ACC112 (cell line): ENCODE data around the gene IRF2.
A peak's percentile ranks its signal among the peaks of the same experiment; 100 is the strongest.

Experiments
- H2AFZ ChIP-seq: fragments of 200-600 bp; sonication (generic); one replicate; pipeline ENCODE4 v1.6.0; 2017; ENCODE audit warnings: antibody characterized with exemption, low read length; ENCODE audit not compliant: unreplicated experiment
- H3K27ac ChIP-seq: fragments of 200-600 bp; sonication (generic); 2 replicates; pipeline ENCODE4 v1.5.1; 2014; ENCODE audit warnings: low read depth, mild to moderate bottlenecking, antibody characterized with exemption, low read length, moderate library complexity
- H3K27me3 ChIP-seq: fragments of 200-600 bp; sonication (generic); 2 replicates; pipeline ENCODE4 v1.6.1; 2014; ENCODE audit warnings: mild to moderate bottlenecking, antibody characterized with exemption, low read length, moderate library complexity, mixed read lengths; ENCODE audit not compliant: insufficient read depth
- H3K36me3 ChIP-seq: fragments of 200-600 bp; sonication (generic); 2 replicates; pipeline ENCODE4 v1.6.1; 2016; ENCODE audit warnings: mild to moderate bottlenecking, antibody characterized with exemption, low read length, moderate library complexity, mixed read lengths; ENCODE audit not compliant: insufficient read depth
- H3K4me1 ChIP-seq: fragments of 200-600 bp; sonication (generic); one replicate; pipeline ENCODE4 v1.6.1; 2016; ENCODE audit warnings: low read length, mixed read lengths; ENCODE audit not compliant: insufficient read depth, unreplicated experiment, control insufficient read depth
- H3K4me3 ChIP-seq: fragments of 200-600 bp; sonication (generic); 2 replicates; pipeline ENCODE4 v1.5.1; 2014; ENCODE audit warnings: mild to moderate bottlenecking, low read depth, low read length
- H3K79me2 ChIP-seq: fragments of 200-600 bp; sonication (generic); one replicate; pipeline ENCODE4 v1.6.0; 2016; ENCODE audit warnings: low read length; ENCODE audit not compliant: control insufficient read depth, unreplicated experiment, insufficient read depth

Gene IRF2

DNA sequence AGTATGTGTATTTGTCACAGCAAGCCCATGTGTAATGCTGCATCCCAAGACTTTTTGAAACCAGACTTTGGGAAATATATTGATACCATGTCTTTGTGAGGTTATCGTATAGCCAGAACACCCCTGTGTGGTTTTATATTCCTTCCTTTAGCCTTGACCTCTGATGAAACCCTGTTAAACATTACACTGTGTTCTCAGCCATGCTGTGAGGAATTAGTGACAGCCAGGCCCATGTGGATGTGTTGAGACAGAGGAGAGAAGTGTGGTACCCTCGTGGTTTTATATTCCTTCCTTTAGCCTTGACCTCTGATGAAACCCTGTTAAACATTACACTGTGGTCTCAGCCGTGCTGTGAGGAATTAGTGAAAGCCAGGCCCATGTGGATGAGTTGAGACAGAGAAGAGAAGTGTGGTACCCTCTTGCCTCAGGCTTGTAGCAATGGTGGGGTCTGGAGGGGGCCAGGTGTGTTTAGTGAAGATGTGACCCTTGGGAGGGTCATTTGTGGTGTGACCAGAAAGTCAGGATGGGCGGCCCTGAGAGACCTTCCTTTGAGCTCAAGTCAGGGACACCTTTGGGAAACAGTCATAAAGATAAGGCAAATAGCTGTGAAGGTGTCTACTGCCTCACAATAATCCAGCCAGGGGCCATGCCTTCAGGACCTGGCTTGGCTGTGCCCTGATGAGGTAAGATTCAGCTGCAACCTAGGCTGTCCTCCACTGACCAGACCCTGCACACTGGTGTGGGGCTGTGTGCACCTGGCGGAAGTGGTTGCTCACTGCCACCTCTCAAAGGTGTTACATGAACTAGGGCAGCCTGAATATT lies 110.0 kb downstream of the IRF2 start:
- Histone ChIP-seq H3K36me3 (no peaks in the 10 kb centered on the region), H3K27ac (no peak overlapping the region), H3K4me3 (no peak overlapping the region), H3K79me2 (no peaks in the 10 kb centered on the region), H3K27me3 (no peaks in the 10 kb centered on the region), H2AFZ (no peak overlapping the region), H3K4me1 (no peaks in the 10 kb centered on the region)

DNA sequence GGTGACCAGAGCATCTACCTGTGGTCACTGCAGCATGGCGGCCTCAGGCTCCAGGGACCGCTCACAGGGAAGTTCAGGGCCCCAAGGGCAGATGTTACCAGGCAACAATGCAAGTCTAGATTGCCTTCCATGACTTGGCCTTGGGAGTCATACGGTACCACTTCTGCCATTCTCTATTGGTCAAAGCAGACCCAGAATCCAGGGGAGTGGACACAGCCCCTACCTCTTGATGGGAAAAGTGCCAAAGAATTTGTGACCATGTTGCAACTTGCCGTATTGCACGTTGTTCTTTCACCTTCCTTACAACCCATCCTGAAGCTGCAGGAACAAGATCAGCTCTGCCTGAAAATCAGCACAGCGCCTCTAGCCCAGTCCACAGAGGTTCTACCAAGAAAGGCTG lies 111.1 kb downstream of the IRF2 start:
- Histone ChIP-seq H3K4me3 (no peak overlapping the region), H3K36me3 (no peaks in the 10 kb centered on the region), H2AFZ (no peak overlapping the region), H3K27ac (no peak overlapping the region), H3K79me2 (no peaks in the 10 kb centered on the region), H3K4me1 (no peaks in the 10 kb centered on the region), H3K27me3 (no peaks in the 10 kb centered on the region)

DNA sequence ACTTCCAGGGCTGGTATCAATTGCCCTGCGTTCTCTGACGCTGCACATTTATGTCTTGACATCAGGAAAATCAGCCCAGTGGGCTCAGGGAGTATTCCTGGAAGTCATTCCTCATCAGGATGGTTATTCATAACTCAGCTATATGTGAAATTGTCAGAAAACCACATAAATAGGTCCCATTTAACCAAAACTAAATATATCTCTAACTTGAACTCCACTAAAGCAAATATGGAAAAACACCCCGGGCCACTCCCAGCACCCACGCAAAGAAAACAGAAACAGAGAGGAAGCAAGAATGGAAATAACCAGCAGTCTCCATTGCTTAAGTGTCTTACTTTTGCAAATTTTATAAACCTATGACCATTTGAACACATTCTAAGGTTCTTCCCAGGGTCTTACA lies 112.0 kb downstream of the IRF2 start:
- Histone ChIP-seq H3K27ac (no peak overlapping the region), H3K27me3 (no peaks in the 10 kb centered on the region), H3K4me1 (no peaks in the 10 kb centered on the region)

DNA sequence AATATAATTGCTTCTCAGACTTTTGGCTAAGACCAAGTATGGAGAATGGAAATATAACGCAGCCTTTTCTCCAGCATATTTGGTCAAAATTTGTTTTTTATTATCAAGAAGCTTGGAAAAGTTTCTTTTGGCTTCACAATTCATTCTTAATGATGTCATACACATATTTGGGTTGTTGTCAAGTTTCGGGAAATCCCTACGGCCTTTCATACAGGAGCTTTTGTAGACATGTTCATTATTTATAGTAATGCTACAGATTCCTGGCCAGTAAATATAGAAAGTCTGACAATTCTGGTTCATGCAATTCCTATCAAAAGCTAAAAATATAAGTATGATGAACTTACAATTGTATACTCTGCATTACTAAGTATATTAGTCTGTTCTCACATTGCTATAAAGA lies 112.9 kb downstream of the IRF2 start:
- no peaks in the 10 kb centered on the region for H3K79me2 ChIP-seq
- H2AFZ ChIP-seq = no peak overlapping the region
- H3K27ac ChIP-seq = no peak overlapping the region
- H3K4me1 ChIP-seq = no peaks in the 10 kb centered on the region
- no peaks in the 10 kb centered on the region for H3K36me3 ChIP-seq
- H3K4me3 ChIP-seq = no peak overlapping the region
- no peaks in the 10 kb centered on the region for H3K27me3 ChIP-seq

More for the DNA sequence above, 112.0 kb downstream of the IRF2 start:
- H3K4me3 ChIP-seq = no peak overlapping the region
- no peaks in the 10 kb centered on the region for H3K79me2 ChIP-seq
- no peak overlapping the region for H2AFZ ChIP-seq
- no peaks in the 10 kb centered on the region for H3K36me3 ChIP-seq

DNA sequence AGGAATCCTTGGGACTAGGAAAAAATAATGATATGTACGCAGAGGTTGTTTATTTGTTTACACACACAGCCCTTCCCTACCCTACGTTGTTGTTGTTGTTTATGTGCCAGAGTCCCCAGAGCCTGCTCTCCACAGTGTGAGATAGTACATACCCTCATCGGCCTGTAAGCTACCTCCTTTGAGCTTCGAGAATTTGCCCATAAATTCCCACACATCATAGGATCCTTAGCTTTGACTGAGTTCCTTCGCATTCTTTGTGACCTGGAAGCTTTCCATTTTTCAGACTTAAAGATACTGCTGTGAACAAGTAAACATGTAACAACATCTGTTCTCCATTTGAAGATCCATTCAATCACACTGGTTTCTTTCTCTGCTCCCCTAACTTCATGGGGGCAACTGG lies 114.5 kb downstream of the IRF2 start:
- no peak overlapping the region for H3K27ac ChIP-seq
- no peaks in the 10 kb centered on the region for H3K79me2 ChIP-seq
- H3K36me3 ChIP-seq = no peaks in the 10 kb centered on the region
- H2AFZ ChIP-seq = no peak overlapping the region
- H3K27me3 ChIP-seq = no peaks in the 10 kb centered on the region
- H3K4me3 ChIP-seq = no peak overlapping the region
- H3K4me1 ChIP-seq = peaks cover 8% of the 10 kb centered on the region

DNA sequence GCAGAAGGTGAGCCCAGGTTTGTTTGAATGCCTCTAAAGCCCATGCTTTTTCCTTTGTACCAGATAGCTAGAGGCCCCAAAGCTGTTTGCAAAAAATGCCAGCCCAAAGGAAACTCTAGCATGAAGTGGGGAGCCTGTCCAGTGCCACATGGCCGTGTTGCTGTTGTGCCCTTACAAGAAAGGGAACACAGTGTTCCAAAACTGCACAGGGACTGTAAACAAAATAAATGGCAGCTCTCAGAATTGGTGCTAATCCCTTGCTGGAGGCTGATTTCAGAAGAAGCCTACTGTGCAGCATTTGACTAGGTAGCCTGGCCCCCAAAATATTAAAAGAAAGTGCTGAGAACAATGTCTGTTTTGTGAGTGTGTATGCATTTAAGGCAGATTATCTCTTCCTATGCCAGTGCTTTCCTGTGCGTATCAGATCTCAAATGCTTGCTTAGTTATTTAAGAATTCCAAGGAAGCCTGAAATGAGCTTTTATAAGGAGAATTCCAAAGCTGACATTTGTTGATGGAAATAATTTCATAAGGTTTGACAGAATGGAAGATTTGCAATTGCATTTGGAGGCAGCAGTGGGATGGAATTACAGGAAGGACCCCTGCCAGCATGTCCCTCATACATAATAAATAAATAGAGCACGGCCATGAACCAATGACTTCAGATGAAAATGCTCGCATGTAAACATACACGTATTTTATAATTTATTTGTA lies 115.7 kb downstream of the IRF2 start:
- Histone ChIP-seq H3K27me3 (no peaks in the 10 kb centered on the region), H3K27ac (no peak overlapping the region), H3K36me3 (no peaks in the 10 kb centered on the region), H2AFZ (no peak overlapping the region), H3K79me2 (no peaks in the 10 kb centered on the region), H3K4me3 (no peak overlapping the region), H3K4me1 (peaks cover 11% of the 10 kb centered on the region)

DNA sequence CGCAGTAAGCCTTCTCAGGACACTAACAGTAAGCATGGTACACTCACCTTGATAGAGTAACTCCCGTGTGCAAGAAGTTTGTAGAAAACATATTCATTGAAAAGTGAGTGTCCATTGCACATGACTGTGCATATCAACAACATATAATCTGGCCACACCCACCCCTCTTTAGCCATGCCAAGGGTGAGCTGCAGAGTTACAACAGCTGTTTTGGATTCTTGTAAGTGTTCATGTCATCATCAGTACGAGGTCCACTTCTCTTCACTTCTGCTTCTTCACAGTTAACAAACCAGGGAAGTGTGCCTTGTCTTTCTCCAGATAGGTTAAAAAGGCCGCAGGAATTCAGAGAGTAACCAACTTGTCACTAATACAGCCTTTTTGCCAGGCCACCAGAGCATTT lies 116.6 kb downstream of the IRF2 start:
- Histone ChIP-seq H2AFZ (no peak overlapping the region), H3K79me2 (no peaks in the 10 kb centered on the region), H3K4me1 (peaks cover 11% of the 10 kb centered on the region), H3K36me3 (no peaks in the 10 kb centered on the region), H3K27ac (no peak overlapping the region), H3K27me3 (no peaks in the 10 kb centered on the region), H3K4me3 (no peak overlapping the region)

DNA sequence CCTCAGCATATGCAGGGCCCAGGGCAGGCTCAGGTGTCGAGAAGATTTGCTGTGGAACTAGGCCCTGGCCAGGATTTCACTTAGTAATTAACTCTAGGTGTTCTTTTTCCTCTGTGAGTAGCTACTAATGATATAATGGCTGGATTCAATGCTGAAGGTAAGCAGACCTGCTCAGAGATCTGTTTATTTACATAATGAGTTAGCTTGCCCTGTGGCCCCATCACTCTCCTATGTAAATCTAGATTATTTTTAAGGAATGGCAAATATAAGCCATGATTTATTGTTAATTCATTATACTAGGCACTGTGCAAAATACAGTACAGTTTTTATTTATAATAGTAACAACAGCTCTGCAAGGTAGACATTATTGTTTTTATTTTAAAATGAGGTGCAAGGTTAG lies 117.2 kb downstream of the IRF2 start:
- no peak overlapping the region for H2AFZ ChIP-seq
- H3K36me3 ChIP-seq = no peaks in the 10 kb centered on the region
- no peak overlapping the region for H3K4me3 ChIP-seq
- no peak overlapping the region for H3K27ac ChIP-seq
- H3K79me2 ChIP-seq = no peaks in the 10 kb centered on the region
- peaks cover 11% of the 10 kb centered on the region for H3K4me1 ChIP-seq
- no peaks in the 10 kb centered on the region for H3K27me3 ChIP-seq

DNA sequence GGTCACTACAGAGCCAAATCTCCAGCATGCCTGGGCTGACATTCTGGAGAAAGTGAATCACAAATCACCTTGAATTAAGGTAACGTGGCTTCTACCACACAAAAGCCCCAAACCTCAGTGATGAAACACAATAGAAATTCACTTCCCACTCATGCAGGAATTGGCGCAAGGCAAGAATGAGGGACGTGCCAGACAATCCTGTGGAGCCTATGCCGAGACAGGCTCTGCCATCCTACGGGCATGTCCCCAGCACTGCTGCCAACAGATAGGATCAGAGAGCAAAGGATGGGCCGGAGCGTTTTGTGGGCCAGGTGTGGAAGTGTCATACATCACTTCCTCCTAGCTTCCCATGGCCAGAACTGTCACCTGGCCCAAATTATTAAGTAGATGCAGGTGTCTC lies 118.0 kb downstream of the IRF2 start:
- Histone ChIP-seq H3K27ac (no peak overlapping the region), H2AFZ (no peak overlapping the region)

DNA sequence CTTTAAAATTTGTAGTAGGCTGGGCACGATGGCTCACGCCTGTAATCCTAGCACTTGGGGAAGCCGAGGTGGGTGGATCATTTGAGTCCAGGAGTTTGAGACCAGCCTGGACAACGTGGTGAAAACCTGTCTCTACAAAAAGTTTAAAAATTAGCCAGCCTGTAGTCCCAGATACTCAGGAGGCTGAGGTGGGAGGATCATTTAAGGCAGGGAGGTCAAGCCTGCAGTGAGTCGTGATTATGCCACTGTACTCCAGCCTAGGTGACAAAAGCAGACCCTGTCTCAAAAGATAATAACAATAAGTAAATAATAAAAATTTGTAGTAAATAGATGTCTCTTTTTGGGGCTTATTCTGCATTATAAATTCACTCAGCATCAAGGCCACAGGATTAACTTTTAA lies 118.5 kb downstream of the IRF2 start:
- Histone ChIP-seq H3K79me2 (no peaks in the 10 kb centered on the region), H3K36me3 (no peaks in the 10 kb centered on the region), H3K4me3 (no peak overlapping the region), H3K27ac (peak overlapping the region; percentile 57), H3K27me3 (no peaks in the 10 kb centered on the region), H3K4me1 (peaks cover 11% of the 10 kb centered on the region), H2AFZ (no peak overlapping the region)

More for the DNA sequence above, 118.0 kb downstream of the IRF2 start:
- Histone ChIP-seq H3K4me3 (no peak overlapping the region), H3K36me3 (no peaks in the 10 kb centered on the region), H3K79me2 (no peaks in the 10 kb centered on the region), H3K27me3 (no peaks in the 10 kb centered on the region), H3K4me1 (peaks cover 11% of the 10 kb centered on the region)

DNA sequence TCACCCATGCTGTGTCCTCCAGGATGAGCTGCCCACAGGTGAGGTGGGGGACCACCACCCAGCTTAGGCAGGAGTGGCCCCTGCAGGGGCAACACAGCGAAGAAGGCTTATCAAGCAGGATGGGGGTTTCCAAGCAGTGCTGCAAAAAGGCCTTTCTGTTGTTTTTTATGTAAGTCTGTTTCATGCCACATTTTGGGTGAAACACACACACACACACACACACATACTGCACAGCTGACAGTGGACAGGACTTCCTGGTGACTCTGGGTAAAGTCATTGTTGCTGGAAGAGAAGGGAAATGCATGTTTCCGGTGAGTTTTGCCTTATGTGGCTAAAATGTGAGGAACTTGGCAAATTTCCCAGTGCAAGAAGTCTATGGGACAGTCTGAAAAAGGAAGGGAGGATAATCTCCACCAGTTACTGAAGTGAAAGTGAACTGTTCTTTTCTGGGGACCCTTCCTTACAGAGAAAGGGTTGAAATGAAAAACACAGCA lies 119.2 kb downstream of the IRF2 start:
- Histone ChIP-seq H3K27ac (peak overlapping the region; percentile 57), H3K27me3 (no peaks in the 10 kb centered on the region), H3K79me2 (no peaks in the 10 kb centered on the region), H3K4me1 (peaks cover 11% of the 10 kb centered on the region), H2AFZ (peak overlapping the region; percentile 68), H3K36me3 (no peaks in the 10 kb centered on the region), H3K4me3 (no peak overlapping the region)
